GOT3 (cell line): Measurements from ENCODE around the gene ZNF664.

Source experiments
- DNase-seq: peaks from one replicate; lab custom pipeline; 2025; ENCODE audit warnings: mixed read lengths; lab: John Stamatoyannopoulos, UW

ZNF664 gene

GRCh38 chr12:124034297-124034696 is 61.3 kb downstream of the ZNF664 start:
- DNase-seq = no peak

- no peak for DNase-seq
Measured at GRCh38 chr12:124035163-124035562, 62.1 kb downstream of the ZNF664 start.

- DNase-seq = no peak
Measured at GRCh38 chr12:124036171-124036598, 63.2 kb downstream of the ZNF664 start.

GRCh38 chr12:124036657-124037109 is 63.7 kb downstream of the ZNF664 start:
- no peak for DNase-seq

- DNase-seq = no peak
Measured at GRCh38 chr12:124037331-124037730, 64.3 kb downstream of the ZNF664 start.

- no peak for DNase-seq
Measured at GRCh38 chr12:124039276-124039675, 66.3 kb downstream of the ZNF664 start.

GRCh38 chr12:124040291-124040690 is 67.3 kb downstream of the ZNF664 start:
- no peak for DNase-seq

GRCh38 chr12:124040737-124041136 is 67.7 kb downstream of the ZNF664 start:
- DNase-seq = no peak

- no peak for DNase-seq
Measured at GRCh38 chr12:124041907-124042306, 68.9 kb downstream of the ZNF664 start.

GRCh38 chr12:124044021-124044420 is 71.0 kb downstream of the ZNF664 start:
- no peak for DNase-seq

- DNase-seq = no peak
Measured at GRCh38 chr12:124044809-124045321, 71.8 kb downstream of the ZNF664 start.

GRCh38 chr12:124045671-124046455 is 72.8 kb downstream of the ZNF664 start:
- DNase-seq = no peak

- no peak for DNase-seq
Measured at GRCh38 chr12:124046456-124046740, 73.4 kb downstream of the ZNF664 start.

GRCh38 chr12:124047045-124047566 is 74.1 kb downstream of the ZNF664 start:
- DNase-seq = no peak

- DNase-seq = no peak
Measured at GRCh38 chr12:124049451-124050094, 76.6 kb downstream of the ZNF664 start.

GRCh38 chr12:124053851-124054250 is 80.8 kb downstream of the ZNF664 start:
- DNase-seq = no peak

- DNase-seq = no peak
Measured at GRCh38 chr12:124055066-124055465, 82.1 kb downstream of the ZNF664 start.

GRCh38 chr12:124057691-124058090 is 84.7 kb downstream of the ZNF664 start:
- DNase-seq = no peak

GRCh38 chr12:124059752-124060151 is 86.7 kb downstream of the ZNF664 start:
- no peak for DNase-seq
